Keratinocyte (primary cell): ENCODE measurements around the gene TECPR1. TPM values are rescaled to one million over a fixed set of nuclear protein-coding genes. Genes with fewer than 3 reads are reported as not detected.

Source experiments
- DNase-seq: peaks from one replicate; pipeline ENCODE4 v3.0.0-alpha.2; 2011; ENCODE audit warnings: low read depth, missing footprints, low spot score
- FAIRE-seq: peaks from 2 replicates; lab custom pipeline; 2011; peaks lifted over from hg19 to GRCh38; lab: Jason Lieb, UNC
- H2AFZ ChIP-seq: 2 replicates; pipeline ENCODE4 v1.6.0; 2012; ENCODE audit warnings: low read length, control low read depth, inconsistent platforms; ENCODE audit not compliant: control insufficient read depth
- H3K27ac ChIP-seq: 2 replicates; pipeline ENCODE4 v1.5.1; 2011; ENCODE audit warnings: low read length; ENCODE audit not compliant: control insufficient read depth, insufficient read depth
- H3K27me3 ChIP-seq: 3 replicates; pipeline ENCODE4 v1.6.0; 2011; ENCODE audit warnings: low read length; ENCODE audit not compliant: control insufficient read depth, insufficient read depth; ENCODE audit errors: extremely low read depth
- H3K36me3 ChIP-seq, 2 experiments: 2 replicates in 1 of 2; 3 replicates in 1 of 2; pipeline ENCODE4 v1.5.1; 2011; ENCODE audit warnings: low read length in 2 of 2, mild to moderate bottlenecking in 1 of 2; ENCODE audit not compliant: control insufficient read depth in 2 of 2, insufficient read depth in 2 of 2; ENCODE audit errors: extremely low read depth in 1 of 2
- H3K4me1 ChIP-seq: 3 replicates; pipeline ENCODE4 v1.5.1; 2011; ENCODE audit warnings: low read length; ENCODE audit not compliant: control insufficient read depth, insufficient read depth; ENCODE audit errors: extremely low read depth
- H3K4me2 ChIP-seq: 3 replicates; pipeline ENCODE4 v1.6.0; 2011; ENCODE audit warnings: low read depth, low read length; ENCODE audit not compliant: control insufficient read depth, insufficient read depth; ENCODE audit errors: extremely low read depth
- H3K4me3 ChIP-seq, 3 experiments: fragments of 200-600 bp in 1 of 3; sonication (generic) in 1 of 3; 2 replicates in 2 of 3; 3 replicates in 1 of 3; pipeline ENCODE4 v1.5.1; 2011 to 2016; ENCODE audit warnings: low read length in 3 of 3, mild to moderate bottlenecking in 3 of 3, control low read depth in 2 of 3, inconsistent platforms in 1 of 3, low read depth in 1 of 3, mixed read lengths in 1 of 3, mixed run types in 1 of 3, moderate library complexity in 1 of 3; ENCODE audit not compliant: control insufficient read depth in 2 of 3, insufficient read depth in 2 of 3; ENCODE audit errors: extremely low read depth in 1 of 3
- H3K79me2 ChIP-seq: 2 replicates; pipeline ENCODE4 v1.6.0; 2012; ENCODE audit warnings: low read length; ENCODE audit not compliant: control insufficient read depth, insufficient read depth
- H3K9ac ChIP-seq: 3 replicates; pipeline ENCODE4 v1.6.0; 2011; ENCODE audit warnings: low read length; ENCODE audit not compliant: control insufficient read depth, insufficient read depth; ENCODE audit errors: extremely low read depth
- H3K9me1 ChIP-seq: 3 replicates; pipeline ENCODE4 v1.6.0; 2011; ENCODE audit warnings: low read length; ENCODE audit not compliant: control insufficient read depth, insufficient read depth; ENCODE audit errors: extremely low read depth
- H3K9me3 ChIP-seq: 2 replicates; pipeline ENCODE4 v1.5.1; 2012; ENCODE audit warnings: low read depth, low read length; ENCODE audit not compliant: control insufficient read depth
- H4K20me1 ChIP-seq: 3 replicates; pipeline ENCODE4 v1.6.0; 2011; ENCODE audit warnings: low read length; ENCODE audit not compliant: control insufficient read depth, insufficient read depth; ENCODE audit errors: extremely low read depth
- EZH2 ChIP-seq: IDR thresholded peaks from one replicate; pipeline ENCODE4 v1.6.1; 2012; ENCODE audit warnings: inconsistent platforms, mild to moderate bottlenecking, low read length, moderate library complexity
- dilution Hi-C: fragments of 300-500 bp; cut with MboI; formaldehyde crosslinking; loops from one replicate; pipeline ENCODE4 v1.7.0; 2020; ENCODE audit warnings: low sequenced_read_pairs; ENCODE audit not compliant: extremely low pct_ligation_motif_present
- polyA plus RNA-seq, 5 experiments: library from polyadenylated mRNA; depleted of rRNA in 3 of 5; stranded (reverse) in 3 of 5; stranded (forward) in 1 of 5; unstranded in 1 of 5; fragments of >200 nt; gene quantifications; 1 replicate in 1 of 5; 2 replicates in 3 of 5; 3 replicates in 1 of 5; pipeline versions ENCODE4 v1.2.1 to v1.2.3, GENCODE V29; 2011 to 2012; ENCODE audit warnings: missing spikeins in 2 of 5, low read depth in 1 of 5, low replicate concordance in 1 of 5
- TF ChIP-seq, protein P1 (sequence below), 3 experiments: IDR thresholded peaks in 1 of 3; conservative IDR thresholded peaks in 1 of 3; optimal IDR thresholded peaks in 1 of 3; 2 replicates in 2 of 3; 3 replicates in 1 of 3; pipeline versions ENCODE3 to v1.5.1; 2011; ENCODE audit warnings: low read length in 3 of 3, mild to moderate bottlenecking in 3 of 3, moderate library complexity in 2 of 3, control low read depth in 1 of 3, inconsistent platforms in 1 of 3; ENCODE audit not compliant: insufficient read depth in 2 of 3; ENCODE audit errors: extremely low read depth in 1 of 3

Gene TECPR1
- polyA plus RNA-seq, 1 donor (not counting 4 experiments of a cell fraction or from before 2014, with no cell fraction given), result 2.4 TPM

DNA sequence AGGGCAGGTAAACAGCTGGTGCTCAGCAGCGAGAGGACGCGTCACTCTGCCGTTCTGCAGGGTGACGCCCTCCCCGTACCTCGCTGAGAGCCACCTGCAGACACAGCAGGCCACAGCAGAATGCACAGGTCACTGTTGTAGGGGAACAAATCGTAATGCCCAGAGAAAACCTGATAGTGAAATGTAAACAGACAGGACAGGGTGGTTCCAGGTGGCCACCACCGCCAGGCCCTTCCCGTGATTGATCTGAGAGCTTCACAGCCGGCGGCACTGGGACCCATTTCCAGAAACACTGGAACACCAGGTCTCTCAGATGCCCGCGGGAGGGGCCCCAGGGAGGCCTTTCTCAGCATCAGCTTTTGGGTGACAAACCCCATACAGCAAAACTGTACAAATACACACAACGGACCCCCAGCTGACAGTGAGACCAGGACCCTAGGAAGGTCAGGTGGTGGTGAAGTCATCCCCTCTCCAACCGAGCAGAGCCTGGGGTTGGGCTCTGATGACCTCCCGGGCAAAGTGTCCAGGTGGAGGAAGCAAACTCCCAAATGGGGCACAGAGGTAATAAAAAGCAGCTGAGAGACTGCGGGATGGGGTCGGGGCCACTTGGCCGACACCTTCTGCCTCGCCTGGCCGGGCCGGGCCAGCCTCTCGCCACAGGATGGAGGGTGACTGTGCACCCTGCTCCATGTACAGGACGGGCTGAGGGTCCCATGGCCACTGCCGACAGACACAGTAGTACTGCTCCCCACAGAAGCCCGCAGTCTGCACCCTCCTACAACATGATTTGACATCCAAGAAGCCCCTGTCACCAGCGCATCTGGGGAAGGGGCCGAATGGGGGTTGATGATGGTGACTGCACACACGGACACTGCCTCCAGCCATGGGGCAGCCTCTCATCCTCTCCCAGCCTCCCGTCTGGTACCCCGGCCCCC is 36.2 kb downstream of the TECPR1 start:
- dilution Hi-C loops, result no loop called here

DNA sequence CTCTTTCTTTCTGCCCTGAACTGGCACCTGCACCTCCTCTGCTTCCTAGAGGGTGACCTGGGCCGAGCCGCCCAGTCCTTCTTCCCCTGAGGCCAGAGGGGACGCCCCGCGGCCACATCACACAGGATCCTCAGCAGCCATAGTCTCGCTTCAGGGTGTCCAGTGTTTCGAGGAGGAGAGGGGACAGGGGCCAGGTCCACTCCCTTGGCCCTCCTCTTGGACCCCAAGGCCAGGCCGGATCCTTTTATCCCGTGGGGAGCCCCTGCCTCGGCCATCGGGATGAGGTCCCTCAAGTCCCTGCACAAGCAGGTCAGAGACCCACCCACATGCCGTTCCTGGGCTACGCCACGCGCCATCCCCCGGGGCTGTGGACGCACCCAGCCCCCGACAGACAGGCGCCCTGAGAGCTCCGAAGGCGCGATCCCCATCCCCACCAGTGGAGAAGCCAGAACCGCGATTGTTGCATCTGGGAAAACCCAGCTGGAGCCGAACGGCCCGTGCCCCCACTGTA is 37.2 kb downstream of the TECPR1 start:
- H4K20me1 ChIP-seq, result no peaks in the 10 kb centered on the region
- dilution Hi-C loops, result no loop called here
- H3K4me3 ChIP-seq, result no peak overlapping the region
- DNase-seq, result no peak
- H3K9me3 ChIP-seq, result no peaks in the 10 kb centered on the region
- no peaks in the 10 kb centered on the region for H3K4me1 ChIP-seq
- H3K9ac ChIP-seq, result no peak overlapping the region
- H3K27me3 ChIP-seq, result no peaks in the 10 kb centered on the region
- TF ChIP-seq, protein P1, sequence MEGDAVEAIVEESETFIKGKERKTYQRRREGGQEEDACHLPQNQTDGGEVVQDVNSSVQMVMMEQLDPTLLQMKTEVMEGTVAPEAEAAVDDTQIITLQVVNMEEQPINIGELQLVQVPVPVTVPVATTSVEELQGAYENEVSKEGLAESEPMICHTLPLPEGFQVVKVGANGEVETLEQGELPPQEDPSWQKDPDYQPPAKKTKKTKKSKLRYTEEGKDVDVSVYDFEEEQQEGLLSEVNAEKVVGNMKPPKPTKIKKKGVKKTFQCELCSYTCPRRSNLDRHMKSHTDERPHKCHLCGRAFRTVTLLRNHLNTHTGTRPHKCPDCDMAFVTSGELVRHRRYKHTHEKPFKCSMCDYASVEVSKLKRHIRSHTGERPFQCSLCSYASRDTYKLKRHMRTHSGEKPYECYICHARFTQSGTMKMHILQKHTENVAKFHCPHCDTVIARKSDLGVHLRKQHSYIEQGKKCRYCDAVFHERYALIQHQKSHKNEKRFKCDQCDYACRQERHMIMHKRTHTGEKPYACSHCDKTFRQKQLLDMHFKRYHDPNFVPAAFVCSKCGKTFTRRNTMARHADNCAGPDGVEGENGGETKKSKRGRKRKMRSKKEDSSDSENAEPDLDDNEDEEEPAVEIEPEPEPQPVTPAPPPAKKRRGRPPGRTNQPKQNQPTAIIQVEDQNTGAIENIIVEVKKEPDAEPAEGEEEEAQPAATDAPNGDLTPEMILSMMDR (optimal IDR thresholded peaks at IDR 0.05 in 1 of 3, IDR thresholded peaks at IDR 0.05 in 1 of 3, conservative IDR thresholded peaks at IDR 0.05 in 1 of 3; ENCODE audit: extremely low read depth in 1 of 3, insufficient read depth in 2 of 3, low read length in 3 of 3), result no peak
- TF ChIP-seq EZH2, result no peak
- no peak for FAIRE-seq
- H3K27ac ChIP-seq, result no peak overlapping the region
- no peaks in the 10 kb centered on the region for H3K79me2 ChIP-seq
- no peak overlapping the region for H2AFZ ChIP-seq
- H3K36me3 ChIP-seq, result peaks cover 0 to 2% of the 10 kb centered on the region in 2 experiments
- H3K9me1 ChIP-seq, result no peaks in the 10 kb centered on the region
- H3K4me2 ChIP-seq, result no peak overlapping the region

More for the DNA sequence above, 36.2 kb downstream of the TECPR1 start:
- no peaks in the 10 kb centered on the region for H3K79me2 ChIP-seq
- no peaks in the 10 kb centered on the region for H3K9me1 ChIP-seq
- H2AFZ ChIP-seq, result no peak overlapping the region
- no peaks in the 10 kb centered on the region for H3K4me1 ChIP-seq
- H3K4me2 ChIP-seq, result no peak overlapping the region
- no peak overlapping the region for H3K4me3 ChIP-seq
- TF ChIP-seq EZH2, result no peak
- TF ChIP-seq, protein P1 (optimal IDR thresholded peaks at IDR 0.05 in 1 of 3, IDR thresholded peaks at IDR 0.05 in 1 of 3, conservative IDR thresholded peaks at IDR 0.05 in 1 of 3; ENCODE audit: extremely low read depth in 1 of 3, insufficient read depth in 2 of 3, low read length in 3 of 3), result no peak
- FAIRE-seq, result no peak
- no peak overlapping the region for H3K27ac ChIP-seq
- H3K27me3 ChIP-seq, result no peaks in the 10 kb centered on the region
- H3K9ac ChIP-seq, result no peak overlapping the region
- no peaks in the 10 kb centered on the region for H3K9me3 ChIP-seq
- no peak for DNase-seq
- H3K36me3 ChIP-seq, result peaks cover 0 to 2% of the 10 kb centered on the region in 2 experiments
- no peaks in the 10 kb centered on the region for H4K20me1 ChIP-seq
